CD4-positive, alpha-beta T cell (primary cell): ENCODE data around the gene METTL9. TPM values are rescaled to one million over a fixed set of nuclear protein-coding genes. Genes with fewer than 3 reads are reported as not detected.
"Not testable (repeated sequence)": the region's sequence is repeated elsewhere in the genome, so short reads cannot be mapped to it uniquely, and the experiment has no call there.

Source experiments
- ATAC-seq: fragments of 200-7000 bp; cut with Tn5 transposase; one replicate; pipeline ENCODE4 v1.10.0; 2022; ENCODE audit warnings: mild to moderate bottlenecking; ENCODE audit not compliant: poor library complexity
- CTCF ChIA-PET: fragments of 350-600 bp; sonication (Branson Sonifier 250); formaldehyde crosslinking; loops from one replicate; lab custom pipeline; 2021; ENCODE audit warnings: antibody characterized with exemption, inconsistent platforms; lab: Charles Lee
- POLR2A ChIA-PET: fragments of 350-600 bp; sonication (Branson Sonifier 250); formaldehyde crosslinking; loops from one replicate; lab custom pipeline; 2021; ENCODE audit warnings: antibody characterized with exemption, inconsistent platforms; lab: Charles Lee
- DNase-seq, 14 experiments: peaks; one replicate each; pipeline ENCODE4 v3.0.0-alpha.2; 2013 to 2020; ENCODE audit warnings: mixed read lengths in 2 of 14
- H3K27ac ChIP-seq, 2 donors: one replicate each; pipeline versions ENCODE4 v1.5.1 to v1.7.0; 2013; ENCODE audit warnings: low read length in 2 of 2, low read depth in 1 of 2, mild to moderate bottlenecking in 1 of 2
- H3K27me3 ChIP-seq, 2 experiments: 1 replicate in 1 of 2; 2 replicates in 1 of 2; pipeline versions ENCODE4 v1.6.1 to v1.7.0; 2013; ENCODE audit warnings: low read length in 2 of 2, control low read depth in 1 of 2, mild to moderate bottlenecking in 1 of 2, moderate library complexity in 1 of 2; ENCODE audit not compliant: insufficient read depth in 2 of 2, control insufficient read depth in 1 of 2
- H3K36me3 ChIP-seq: one replicate; pipeline ENCODE4 v1.6.1; 2013; ENCODE audit warnings: low read length, control low read depth; ENCODE audit not compliant: insufficient read depth
- H3K4me1 ChIP-seq: one replicate; pipeline ENCODE4 v1.6.1; 2013; ENCODE audit warnings: low read length, control low read depth; ENCODE audit not compliant: insufficient read depth
- H3K4me3 ChIP-seq: one replicate; pipeline ENCODE4 v1.5.1; 2013; ENCODE audit warnings: mild to moderate bottlenecking, low read length, moderate library complexity
- H3K9me3 ChIP-seq, 2 experiments: 1 replicate in 1 of 2; 2 replicates in 1 of 2; pipeline versions ENCODE4 v1.6.1 to v1.7.0; 2013; ENCODE audit warnings: low read length in 2 of 2, mild to moderate bottlenecking in 2 of 2, control low read depth in 1 of 2, moderate library complexity in 1 of 2; ENCODE audit not compliant: control insufficient read depth in 1 of 2, insufficient read depth in 1 of 2
- H3K27ac Mint-ChIP-seq: one replicate; pipeline ENCODE4 v1.8.0; 2020; ENCODE audit warnings: mixed read lengths
- H3K27me3 Mint-ChIP-seq: one replicate; pipeline ENCODE4 v1.8.0; 2021; ENCODE audit warnings: mixed read lengths
- H3K36me3 Mint-ChIP-seq: one replicate; pipeline ENCODE4 v1.8.0; 2021; ENCODE audit warnings: low read depth, mixed read lengths
- H3K4me1 Mint-ChIP-seq: one replicate; pipeline ENCODE4 v1.8.0; 2021; ENCODE audit warnings: low read depth, mixed read lengths
- H3K4me3 Mint-ChIP-seq: one replicate; pipeline ENCODE4 v1.8.0; 2020; ENCODE audit warnings: mild to moderate bottlenecking, mixed read lengths
- H3K9me3 Mint-ChIP-seq: one replicate; pipeline ENCODE4 v1.8.0; 2020; ENCODE audit warnings: mixed read lengths
- CTCF ChIP-seq: fragments of 200-600 bp; IDR thresholded peaks from one replicate; pipeline ENCODE4 v1.8.0; 2022; ENCODE audit warnings: antibody characterized with exemption, mild to moderate bottlenecking
- intact Hi-C, 2 experiments: fragments of 100-400 bp; cut with DNase I in 1 of 2; cut with micrococcal nuclease in 1 of 2; formaldehyde crosslinking; loops; one replicate each; pipeline versions ENCODE4 v1.15.1 to v1.9.0; 2023 to 2025; cut with DNase I, micrococcal nuclease
- polyA plus RNA-seq, 2 donors: library from polyadenylated mRNA; unstranded; fragments of 120-200 nt; gene quantifications; one replicate each; pipeline ENCODE4 v1.2.1, GENCODE V29; 2013
- total RNA-seq, 174 experiments: library from RNA in 2 of 174; stranded (reverse) in 2 of 174; gene quantifications; one replicate each; pipeline ENCODE4 v1.2.3 and lab custom pipeline; 2021 to 2026

METTL9 gene
- total RNA-seq (10 to 100 TPM; 78.4 to 86.7 TPM), total RNA-seq (lab: John Stamatoyannopoulos, UW) (54.7 to 173 (median 107) reads per million in 172 experiments)
- polyA plus RNA-seq (2013, experiment 1 of 2), result 124 TPM
- 104 TPM for polyA plus RNA-seq (2013, experiment 2 of 2)

GRCh38 chr16:21599122-21600030 lies at the start of gene METTL9:
Gene METTL9 (plus strand): TSS chr16:21599577. CDS start chr16:21599734, 157 bp downstream.
- Mint-ChIP-seq H3K4me1 (peaks cover 61% of the 10 kb centered on the region), H3K27ac (peak within 1 kb of the TSS; percentile 89), H3K4me3 (peak within 1 kb of the TSS; percentile 98), H3K9me3 (no peaks in the 10 kb centered on the region), H3K36me3 (peaks cover 21% of the 10 kb centered on the region), H3K27me3 (no peaks in the 10 kb centered on the region)
- POLR2A ChIA-PET, result interaction anchor here (0.6 to 3.0 kb wide), 9 partner anchors 11 to 591 kb away, joined by 3 to 22 read pairs (median 4); no protein-coding TSS in a partner anchor
- Histone ChIP-seq H3K4me3 (peak within 1 kb of the TSS; percentile 85), H3K4me1 (peaks cover 32% of the 10 kb centered on the region), H3K9me3 (no peaks in the 10 kb centered on the region), H3K27ac (peak within 1 kb of the TSS; percentile 85 to 86), H3K27me3 (no peaks in the 10 kb centered on the region), H3K36me3 (no peaks in the 10 kb centered on the region)
- intact Hi-C loops, result loop anchor here (1.0 to 10.0 kb wide), 7 partner anchors 41 to 1549 kb away; partner anchors contain the start of genes MOSMO (in 1 of the 2), UQCRC2 (in 1 of the 2) and USP31 (in 1 of the 2)
- CTCF ChIA-PET, result interaction anchor here (1.2 kb wide), 1 partner anchor 45 kb away, joined by 3 read pairs; no protein-coding TSS in a partner anchor
- peak; percentile 91 to 98 (median 94) for DNase-seq
- peak; percentile 90 for ATAC-seq
- TF ChIP-seq CTCF, result no peak

GRCh38 chr16:21549975-21550374 lies 49.4 kb upstream of the METTL9 start:
- H3K36me3 Mint-ChIP-seq, POLR2A ChIA-PET, H3K9me3 Mint-ChIP-seq, H3K4me1 ChIP-seq, DNase-seq, H3K4me3 ChIP-seq, H3K27ac ChIP-seq, ATAC-seq, CTCF ChIA-PET, H3K9me3 ChIP-seq, H3K4me1 Mint-ChIP-seq, H3K27me3 ChIP-seq, H3K27ac Mint-ChIP-seq, H3K4me3 Mint-ChIP-seq, H3K27me3 Mint-ChIP-seq, H3K36me3 ChIP-seq: not testable (repeated sequence)
- intact Hi-C loops, result loop anchor here in 1 of 2 experiments (10.0 kb wide), 1 partner anchor 695 kb away; no protein-coding TSS in a partner anchor

- H3K27ac ChIP-seq, H3K27ac Mint-ChIP-seq, H3K36me3 Mint-ChIP-seq, H3K9me3 ChIP-seq, ATAC-seq, H3K9me3 Mint-ChIP-seq, H3K4me1 Mint-ChIP-seq, H3K4me3 Mint-ChIP-seq, H3K4me3 ChIP-seq, H3K36me3 ChIP-seq, DNase-seq, CTCF ChIA-PET, H3K27me3 ChIP-seq, H3K4me1 ChIP-seq, POLR2A ChIA-PET, H3K27me3 Mint-ChIP-seq: not testable (repeated sequence)
- intact Hi-C loops, result loop anchor here in 1 of 2 experiments (10.0 kb wide), 1 partner anchor 696 kb away; no protein-coding TSS in a partner anchor
These were observed 48.9 kb upstream of the METTL9 start for GRCh38 chr16:21550435-21550834.

DNA sequence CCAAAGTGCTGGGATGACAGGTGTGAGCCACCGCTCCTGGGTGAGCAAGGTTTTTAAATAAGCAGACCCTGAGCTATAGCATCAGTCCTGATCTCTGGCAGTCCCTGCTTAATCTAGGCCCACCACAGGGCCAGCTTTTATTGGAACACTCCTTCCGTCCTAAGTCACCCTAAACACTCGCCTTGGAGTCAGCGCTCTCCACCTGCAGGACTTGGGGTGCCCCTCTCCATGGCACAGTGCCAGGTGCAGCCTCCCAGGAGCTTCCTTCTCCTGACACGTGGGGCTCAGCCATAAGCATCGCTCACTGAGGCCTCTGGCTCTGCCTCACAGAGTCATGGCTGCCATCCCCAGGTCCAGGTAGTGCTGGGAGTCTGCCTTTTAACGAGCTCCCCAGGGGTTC lies 48.3 kb upstream of the METTL9 start:
- H3K36me3 Mint-ChIP-seq, H3K27ac ChIP-seq, H3K36me3 ChIP-seq, DNase-seq, H3K27ac Mint-ChIP-seq, POLR2A ChIA-PET, H3K4me3 Mint-ChIP-seq, H3K27me3 ChIP-seq, H3K4me3 ChIP-seq, H3K4me1 Mint-ChIP-seq, H3K9me3 Mint-ChIP-seq, H3K27me3 Mint-ChIP-seq, H3K9me3 ChIP-seq, CTCF ChIA-PET, H3K4me1 ChIP-seq, ATAC-seq: not testable (repeated sequence)
- intact Hi-C loops, result loop anchor here in 1 of 2 experiments (10.0 kb wide), 1 partner anchor 696 kb away; no protein-coding TSS in a partner anchor

- DNase-seq, POLR2A ChIA-PET, H3K9me3 ChIP-seq, H3K27me3 Mint-ChIP-seq, H3K27me3 ChIP-seq, H3K4me1 ChIP-seq, CTCF ChIA-PET, H3K36me3 ChIP-seq, H3K4me1 Mint-ChIP-seq, ATAC-seq, H3K4me3 ChIP-seq, H3K27ac Mint-ChIP-seq, H3K36me3 Mint-ChIP-seq, H3K27ac ChIP-seq, H3K4me3 Mint-ChIP-seq, H3K9me3 Mint-ChIP-seq: not testable (repeated sequence)
- intact Hi-C loops, result loop anchor here in 1 of 2 experiments (10.0 kb wide), 1 partner anchor 697 kb away; no protein-coding TSS in a partner anchor
These were observed 47.8 kb upstream of the METTL9 start for GRCh38 chr16:21551600-21551999.
